SK-N-SH treated with all-trans-retinoic acid at 6 μM for 48 hours (cell line): ENCODE measurements around the gene FIBP.

Experiments
- ATAC-seq: fragments of 200-7000 bp; cut with Tn5 transposase; 3 replicates; pipeline ENCODE4 v1.9.1; 2020; ENCODE audit warnings: mild to moderate bottlenecking, moderate library complexity
- ARNTL ChIP-seq: fragments of 450-650 bp; formaldehyde crosslinking; IDR thresholded peaks from 2 replicates; pipeline ENCODE4 v1.5.0; 2020; ENCODE audit warnings: low read depth, mild to moderate bottlenecking, moderate library complexity, borderline replicate concordance
- BACH2 ChIP-seq: fragments of 250-450 bp; sonication (Bioruptor Pico); IDR thresholded peaks from 2 replicates; pipeline ENCODE4 v1.9.0; 2021; ENCODE audit warnings: mild to moderate bottlenecking, borderline replicate concordance
- CREB5 ChIP-seq: fragments of 250-450 bp; sonication (Bioruptor Pico); IDR thresholded peaks from 2 replicates; pipeline ENCODE4 v1.5.1; 2020; ENCODE audit warnings: low read depth, mild to moderate bottlenecking, moderate library complexity
- CSDC2 ChIP-seq: fragments of 250-450 bp; sonication (Bioruptor Pico); IDR thresholded peaks from 2 replicates; pipeline ENCODE4 v1.5.0; 2020; ENCODE audit warnings: mild to moderate bottlenecking, moderate library complexity
- ESRRG ChIP-seq: fragments of 250-450 bp; sonication (Bioruptor Pico); IDR thresholded peaks from 2 replicates; pipeline ENCODE4 v1.6.1; 2021; ENCODE audit warnings: mild to moderate bottlenecking
- ISL1 ChIP-seq: fragments of 250-450 bp; sonication (Bioruptor Pico); IDR thresholded peaks from 2 replicates; pipeline ENCODE4 v2.1.2; 2022; ENCODE audit warnings: mild to moderate bottlenecking, moderate library complexity
- PATZ1 ChIP-seq: fragments of 250-450 bp; sonication (Bioruptor Pico); IDR thresholded peaks from 2 replicates; pipeline ENCODE4 v1.8.0; 2020; ENCODE audit warnings: mild to moderate bottlenecking, moderate library complexity, borderline replicate concordance
- POU6F1 ChIP-seq: fragments of 250-450 bp; sonication (Bioruptor Pico); IDR thresholded peaks from 2 replicates; pipeline ENCODE4 v1.8.0; 2021; ENCODE audit warnings: low read depth, mild to moderate bottlenecking, moderate library complexity, borderline replicate concordance
- PPARA ChIP-seq: fragments of 250-450 bp; sonication (Bioruptor Pico); IDR thresholded peaks from 2 replicates; pipeline ENCODE4 v1.5.0; 2020; ENCODE audit warnings: mild to moderate bottlenecking, borderline replicate concordance
- RARB ChIP-seq: fragments of 250-450 bp; sonication (Bioruptor Pico); IDR thresholded peaks from 2 replicates; pipeline ENCODE4 v1.8.0; 2021; ENCODE audit warnings: mild to moderate bottlenecking, moderate library complexity
- SNAI2 ChIP-seq: fragments of 250-450 bp; sonication (Bioruptor Pico); IDR thresholded peaks from 2 replicates; pipeline ENCODE4 v1.5.0; 2020; ENCODE audit warnings: mild to moderate bottlenecking, moderate library complexity
- TCF4 ChIP-seq: fragments of 250-450 bp; sonication (Bioruptor Pico); IDR thresholded peaks from 2 replicates; pipeline ENCODE4 v1.8.0; 2021; ENCODE audit warnings: mild to moderate bottlenecking, moderate library complexity, borderline replicate concordance
- TOX ChIP-seq: fragments of 250-450 bp; sonication (Bioruptor Pico); IDR thresholded peaks from 2 replicates; pipeline ENCODE4 v1.8.0; 2021; ENCODE audit warnings: mild to moderate bottlenecking, moderate library complexity, borderline replicate concordance
- ZC3H10 ChIP-seq: fragments of 250-450 bp; sonication (Bioruptor Pico); IDR thresholded peaks from 2 replicates; pipeline ENCODE4 v1.5.1; 2021; ENCODE audit warnings: mild to moderate bottlenecking, moderate library complexity
- ZFP3 ChIP-seq: fragments of 250-450 bp; sonication (Bioruptor Pico); IDR thresholded peaks from 2 replicates; pipeline ENCODE4 v1.5.0; 2020; ENCODE audit warnings: mild to moderate bottlenecking, moderate library complexity
- ZNF565 ChIP-seq: fragments of 450-650 bp; formaldehyde crosslinking; conservative IDR thresholded peaks from 2 replicates; pipeline ENCODE4 v1.5.0; 2020; ENCODE audit warnings: low read depth, mild to moderate bottlenecking, moderate library complexity
- ZNF70 ChIP-seq: fragments of 450-650 bp; formaldehyde crosslinking; IDR thresholded peaks from 2 replicates; pipeline ENCODE4 v1.5.0; 2020; ENCODE audit warnings: mild to moderate bottlenecking, moderate library complexity
- ZNF8 ChIP-seq: fragments of 450-650 bp; formaldehyde crosslinking; IDR thresholded peaks from 2 replicates; pipeline ENCODE4 v1.5.0; 2020; ENCODE audit warnings: mild to moderate bottlenecking, moderate library complexity
- TF ChIP-seq, protein P1 (sequence below): fragments of 250-450 bp; sonication (Bioruptor Pico); IDR thresholded peaks from 2 replicates; pipeline ENCODE4 v1.5.1; 2021; ENCODE audit warnings: mild to moderate bottlenecking, moderate library complexity
- TF ChIP-seq, protein P2 (sequence below): fragments of 250-450 bp; sonication (Bioruptor Pico); IDR thresholded peaks from 2 replicates; pipeline ENCODE4 v1.5.0; 2020; ENCODE audit warnings: mild to moderate bottlenecking, moderate library complexity

FIBP gene

DNA sequence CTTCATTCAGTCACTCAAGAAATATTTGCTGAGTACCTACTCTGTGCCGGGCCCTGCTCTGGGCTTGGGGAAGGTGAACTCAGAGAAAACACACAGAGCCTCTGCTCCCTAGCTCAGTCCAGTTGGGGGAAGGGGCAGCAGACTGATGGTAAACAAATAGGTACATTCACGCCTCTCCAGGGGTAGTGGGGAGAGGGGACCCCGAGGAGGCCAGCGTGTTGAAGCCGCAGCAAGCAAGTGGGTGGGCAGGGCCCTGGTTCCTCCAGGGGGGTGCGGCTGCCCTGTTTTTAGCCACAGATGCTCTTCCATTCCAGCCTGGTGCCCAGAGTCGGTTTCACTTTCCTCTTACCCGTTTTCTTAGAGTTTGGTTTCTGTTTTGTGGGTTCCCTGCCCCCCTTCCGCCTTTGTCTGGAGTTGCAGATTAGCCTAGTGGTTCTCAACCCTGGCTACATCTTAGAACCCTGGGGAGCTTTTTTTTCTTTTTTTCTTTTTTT lies 39.7 kb upstream of the FIBP start:
- TF ChIP-seq, protein P1, sequence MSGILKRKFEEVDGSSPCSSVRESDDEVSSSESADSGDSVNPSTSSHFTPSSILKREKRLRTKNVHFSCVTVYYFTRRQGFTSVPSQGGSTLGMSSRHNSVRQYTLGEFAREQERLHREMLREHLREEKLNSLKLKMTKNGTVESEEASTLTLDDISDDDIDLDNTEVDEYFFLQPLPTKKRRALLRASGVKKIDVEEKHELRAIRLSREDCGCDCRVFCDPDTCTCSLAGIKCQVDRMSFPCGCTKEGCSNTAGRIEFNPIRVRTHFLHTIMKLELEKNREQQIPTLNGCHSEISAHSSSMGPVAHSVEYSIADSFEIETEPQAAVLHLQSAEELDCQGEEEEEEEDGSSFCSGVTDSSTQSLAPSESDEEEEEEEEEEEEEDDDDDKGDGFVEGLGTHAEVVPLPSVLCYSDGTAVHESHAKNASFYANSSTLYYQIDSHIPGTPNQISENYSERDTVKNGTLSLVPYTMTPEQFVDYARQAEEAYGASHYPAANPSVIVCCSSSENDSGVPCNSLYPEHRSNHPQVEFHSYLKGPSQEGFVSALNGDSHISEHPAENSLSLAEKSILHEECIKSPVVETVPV (CRISPR knock-in tag) = no peak
- TF ChIP-seq ESRRG (CRISPR knock-in tag) (no peak), ZC3H10 (no peak), ISL1 (CRISPR knock-in tag) (no peak), ARNTL (CRISPR knock-in tag) (no peak), ZNF565 (no peak), ZNF70 (CRISPR knock-in tag) (no peak), ZNF8 (CRISPR knock-in tag) (no peak), CSDC2 (CRISPR knock-in tag) (no peak), POU6F1 (CRISPR knock-in tag) (no peak), PPARA (CRISPR knock-in tag) (no peak), TCF4 (no peak), BACH2 (CRISPR knock-in tag) (no peak), SNAI2 (CRISPR knock-in tag) (no peak), CREB5 (CRISPR knock-in tag) (no peak), PATZ1 (CRISPR knock-in tag) (no peak), RARB (CRISPR knock-in tag) (no peak), TOX (no peak), ZFP3 (CRISPR knock-in tag) (no peak)
- TF ChIP-seq, protein P2, sequence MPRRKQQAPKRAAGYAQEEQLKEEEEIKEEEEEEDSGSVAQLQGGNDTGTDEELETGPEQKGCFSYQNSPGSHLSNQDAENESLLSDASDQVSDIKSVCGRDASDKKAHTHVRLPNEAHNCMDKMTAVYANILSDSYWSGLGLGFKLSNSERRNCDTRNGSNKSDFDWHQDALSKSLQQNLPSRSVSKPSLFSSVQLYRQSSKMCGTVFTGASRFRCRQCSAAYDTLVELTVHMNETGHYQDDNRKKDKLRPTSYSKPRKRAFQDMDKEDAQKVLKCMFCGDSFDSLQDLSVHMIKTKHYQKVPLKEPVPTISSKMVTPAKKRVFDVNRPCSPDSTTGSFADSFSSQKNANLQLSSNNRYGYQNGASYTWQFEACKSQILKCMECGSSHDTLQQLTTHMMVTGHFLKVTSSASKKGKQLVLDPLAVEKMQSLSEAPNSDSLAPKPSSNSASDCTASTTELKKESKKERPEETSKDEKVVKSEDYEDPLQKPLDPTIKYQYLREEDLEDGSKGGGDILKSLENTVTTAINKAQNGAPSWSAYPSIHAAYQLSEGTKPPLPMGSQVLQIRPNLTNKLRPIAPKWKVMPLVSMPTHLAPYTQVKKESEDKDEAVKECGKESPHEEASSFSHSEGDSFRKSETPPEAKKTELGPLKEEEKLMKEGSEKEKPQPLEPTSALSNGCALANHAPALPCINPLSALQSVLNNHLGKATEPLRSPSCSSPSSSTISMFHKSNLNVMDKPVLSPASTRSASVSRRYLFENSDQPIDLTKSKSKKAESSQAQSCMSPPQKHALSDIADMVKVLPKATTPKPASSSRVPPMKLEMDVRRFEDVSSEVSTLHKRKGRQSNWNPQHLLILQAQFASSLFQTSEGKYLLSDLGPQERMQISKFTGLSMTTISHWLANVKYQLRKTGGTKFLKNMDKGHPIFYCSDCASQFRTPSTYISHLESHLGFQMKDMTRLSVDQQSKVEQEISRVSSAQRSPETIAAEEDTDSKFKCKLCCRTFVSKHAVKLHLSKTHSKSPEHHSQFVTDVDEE (CRISPR knock-in tag) = no peak
- ATAC-seq = no peak

DNA sequence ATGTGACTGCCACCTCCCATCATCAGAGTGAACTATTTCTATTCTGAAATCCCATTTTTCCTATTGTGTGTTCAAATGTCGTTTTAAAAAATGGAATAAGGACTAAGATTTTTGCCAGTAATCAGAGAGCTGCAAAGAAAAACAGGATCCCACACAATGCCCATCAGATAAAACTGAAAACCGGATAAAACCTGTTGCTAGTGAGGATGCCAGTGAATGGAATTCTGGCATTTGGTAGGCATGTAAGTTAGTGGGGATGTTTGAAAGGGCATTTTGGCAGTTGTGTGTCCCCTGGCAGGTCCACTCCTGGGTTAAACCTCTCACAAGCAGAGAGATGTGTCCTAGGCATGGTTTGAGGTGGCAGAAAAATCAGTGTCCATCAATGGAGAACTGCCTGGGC lies 37.1 kb upstream of the FIBP start:
- TF ChIP-seq, protein P2 (CRISPR knock-in tag) = no peak
- TF ChIP-seq PATZ1 (CRISPR knock-in tag) (no peak), ZNF565 (no peak)
- TF ChIP-seq, protein P1 (CRISPR knock-in tag) = no peak
- TF ChIP-seq, all 23 proteins: peak for 0
- ATAC-seq = peak; percentile 31; the same call in 2 of the 3 replicates
